HepG2 (cell line): Measurements from ENCODE around the gene C12orf43. TPM values are rescaled to one million over a fixed set of nuclear protein-coding genes. Genes with fewer than 3 reads are reported as not detected.
A peak's percentile ranks its signal among the peaks of the same experiment; 100 is the strongest.

ENCODE experiments used
- FOXA1 ChIP-seq, 2 experiments: fragments of 450-650 bp in 1 of 2; sonication (generic) in 1 of 2; formaldehyde crosslinking in 1 of 2; IDR thresholded peaks; 2 replicates each; pipeline versions ENCODE4 v1.4.0 to v1.6.1; 2016 to 2020; ENCODE audit warnings: missing genetic modification reagents in 1 of 2
- GATAD1 ChIP-seq: IDR thresholded peaks from 2 replicates; pipeline ENCODE4 v1.6.1; 2016; ENCODE audit warnings: missing genetic modification reagents, missing compliant biosample characterization
- KAT2B ChIP-seq: fragments of 150-350 bp; IDR thresholded peaks from 2 replicates; pipeline ENCODE4 v1.6.1; 2014; ENCODE audit warnings: low read depth, low read length, borderline replicate concordance
- SMAD1 ChIP-seq: sonication (generic); formaldehyde crosslinking; IDR thresholded peaks from 2 replicates; pipeline ENCODE4 v1.4.0; 2020; ENCODE audit warnings: missing genetic modification reagents, low read depth, mild to moderate bottlenecking, borderline replicate concordance
- TAF1 ChIP-seq: sonication (generic); formaldehyde crosslinking; IDR thresholded peaks from 2 replicates; pipeline ENCODE4 v1.4.0; 2020; ENCODE audit warnings: missing genetic modification reagents
- TEAD3 ChIP-seq: optimal IDR thresholded peaks from 2 replicates; pipeline ENCODE3; 2016; ENCODE audit warnings: borderline replicate concordance
- ZBTB33 ChIP-seq: sonication (generic); formaldehyde crosslinking; IDR thresholded peaks from 2 replicates; pipeline ENCODE4 v1.4.0; 2020; ENCODE audit warnings: missing genetic modification reagents
- ZNF121 ChIP-seq: sonication (generic); formaldehyde crosslinking; IDR thresholded peaks from 2 replicates; pipeline ENCODE4 v1.5.0; 2020; ENCODE audit warnings: mild to moderate bottlenecking, missing genetic modification reagents
- ZNF224 ChIP-seq: sonication (generic); formaldehyde crosslinking; IDR thresholded peaks from 2 replicates; pipeline ENCODE4 v1.5.0; 2020; ENCODE audit warnings: mild to moderate bottlenecking, missing genetic modification reagents
- ZNF260 ChIP-seq: sonication (generic); formaldehyde crosslinking; IDR thresholded peaks from 2 replicates; pipeline ENCODE4 v1.4.0; 2020; ENCODE audit warnings: missing genetic modification reagents, low read depth, mild to moderate bottlenecking, borderline replicate concordance
- ZNF432 ChIP-seq: sonication (generic); formaldehyde crosslinking; IDR thresholded peaks from 2 replicates; pipeline ENCODE4 v1.5.0; 2020; ENCODE audit warnings: missing genetic modification reagents, mild to moderate bottlenecking, borderline replicate concordance
- ZNF550 ChIP-seq: sonication (generic); formaldehyde crosslinking; IDR thresholded peaks from 2 replicates; pipeline ENCODE4 v1.4.0; 2020; ENCODE audit warnings: mild to moderate bottlenecking, missing genetic modification reagents, borderline replicate concordance
- ZNF761 ChIP-seq: sonication (generic); formaldehyde crosslinking; conservative IDR thresholded peaks from 2 replicates; pipeline ENCODE4 v1.4.0; 2020; ENCODE audit warnings: mild to moderate bottlenecking, missing genetic modification reagents
- ZSCAN25 ChIP-seq: sonication (generic); formaldehyde crosslinking; IDR thresholded peaks from 2 replicates; pipeline ENCODE4 v1.8.0; 2022; ENCODE audit warnings: mild to moderate bottlenecking, missing genetic modification reagents
- polyA plus RNA-seq, 8 experiments: library from polyadenylated mRNA; depleted of rRNA in 3 of 8; stranded (reverse) in 7 of 8; unstranded in 1 of 8; fragments of >200 nt; fragmentation: Illumina TruSeq in 4 of 8; extraction: Trizol in 4 of 8; gene quantifications; 2 replicates each; pipeline versions ENCODE4 v1.2.1 to v1.2.3, GENCODE V29; 2011 to 2016; ENCODE audit warnings: low read depth in 4 of 8, missing spikeins in 1 of 8, mixed read lengths in 1 of 8; ENCODE audit not compliant: insufficient read depth in 1 of 8
- total RNA-seq, 5 experiments: library from RNA; depleted of rRNA; stranded (reverse); fragments of >200 nt; fragmentation: Illumina TruSeq; extraction: Trizol; gene quantifications; 2 replicates each; pipeline ENCODE4 v1.2.3, GENCODE V29; 2016; ENCODE audit warnings: low read depth in 1 of 5
- TF ChIP-seq, protein P1 (sequence below), 2 experiments: sonication (generic) in 1 of 2; formaldehyde crosslinking in 1 of 2; IDR thresholded peaks; 2 replicates each; pipeline versions ENCODE4 v1.5.1 to v1.6.1; 2011 to 2020; ENCODE audit warnings: borderline replicate concordance in 1 of 2, low read depth in 1 of 2, low read length in 1 of 2, mild to moderate bottlenecking in 1 of 2, missing genetic modification reagents in 1 of 2, moderate library complexity in 1 of 2
- TF ChIP-seq, protein P2 (sequence below): sonication (generic); formaldehyde crosslinking; conservative IDR thresholded peaks from 2 replicates; pipeline ENCODE4 v1.4.0; 2020; ENCODE audit warnings: missing genetic modification reagents
- TF ChIP-seq, protein P3 (sequence below): sonication (generic); formaldehyde crosslinking; IDR thresholded peaks from 2 replicates; pipeline ENCODE4 v1.4.0; 2020; ENCODE audit warnings: mild to moderate bottlenecking, missing genetic modification reagents
- TF ChIP-seq, protein P4 (sequence below): IDR thresholded peaks from 2 replicates; pipeline ENCODE4 v1.6.1; 2016; ENCODE audit warnings: mild to moderate bottlenecking, missing biosample characterization, missing genetic modification reagents
- TF ChIP-seq, protein P5 (sequence below): sonication (generic); formaldehyde crosslinking; IDR thresholded peaks from 2 replicates; pipeline ENCODE4 v1.4.0; 2020; ENCODE audit warnings: missing genetic modification reagents

Gene C12orf43
- total and polyA plus RNA-seq, 2 of the 13 experiments (the other 11 are each of a cell fraction or from before 2014, with no cell fraction given): 7.9 to 11.1 TPM

DNA sequence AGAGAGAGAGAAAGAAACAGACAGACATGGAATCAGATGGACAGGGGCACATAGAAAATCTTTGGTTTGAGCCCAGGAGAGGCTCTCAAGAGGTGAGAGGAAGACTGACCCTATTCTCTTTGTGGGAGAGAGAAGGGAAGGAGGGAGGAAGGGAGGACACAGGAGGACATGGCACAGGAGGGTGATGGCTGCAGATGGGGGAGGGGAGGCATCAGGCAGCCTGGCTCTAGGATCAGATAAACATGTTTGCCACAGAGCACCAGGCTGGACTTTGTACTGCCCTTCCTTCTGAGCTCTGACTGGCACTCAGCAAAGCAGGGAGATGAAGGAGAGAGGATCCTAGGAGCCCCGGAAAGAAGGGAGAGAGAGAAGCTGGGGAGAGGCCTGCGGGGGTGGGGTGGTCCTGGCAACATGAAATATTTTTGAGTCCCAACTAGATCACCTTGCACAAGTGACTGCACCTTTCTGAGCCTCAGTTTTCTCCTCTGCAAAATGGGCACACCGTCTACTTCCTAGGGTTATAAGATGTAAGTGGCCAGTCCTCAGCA is 31.9 kb downstream of the C12orf43 start (continued):
- TF ChIP-seq ZNF432 (no peak), ZNF121 (no peak), SMAD1 (CRISPR knock-in tag) (no peak), ZSCAN25 (CRISPR knock-in tag) (no peak), ZNF550 (CRISPR knock-in tag) (no peak), TAF1 (CRISPR knock-in tag) (no peak), GATAD1 (CRISPR knock-in tag) (peak; percentile 50; the same call in 1 of the 2 replicates), ZNF761 (no peak), ZNF260 (no peak), ZNF224 (CRISPR knock-in tag) (no peak), ZBTB33 (0 out of 2 replicates have a peak, but pooled peaks have one; percentile 19), FOXA1 (IDR thresholded peaks at IDR 0.05) (no peak), FOXA1 (CRISPR knock-in tag; IDR thresholded peaks at IDR 0.05) (peak; percentile 31; the same call in 1 of the 2 replicates), KAT2B (no peak), TEAD3 (CRISPR knock-in tag) (peak; percentile 28)
- TF ChIP-seq, protein P1, sequence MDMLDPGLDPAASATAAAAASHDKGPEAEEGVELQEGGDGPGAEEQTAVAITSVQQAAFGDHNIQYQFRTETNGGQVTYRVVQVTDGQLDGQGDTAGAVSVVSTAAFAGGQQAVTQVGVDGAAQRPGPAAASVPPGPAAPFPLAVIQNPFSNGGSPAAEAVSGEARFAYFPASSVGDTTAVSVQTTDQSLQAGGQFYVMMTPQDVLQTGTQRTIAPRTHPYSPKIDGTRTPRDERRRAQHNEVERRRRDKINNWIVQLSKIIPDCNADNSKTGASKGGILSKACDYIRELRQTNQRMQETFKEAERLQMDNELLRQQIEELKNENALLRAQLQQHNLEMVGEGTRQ (IDR thresholded peaks at IDR 0.05; ENCODE audit: low read depth, low read length): no peak
- TF ChIP-seq, protein P1 (CRISPR knock-in tag; IDR thresholded peaks at IDR 0.05; ENCODE audit: borderline replicate concordance): no peak
- TF ChIP-seq, protein P2, sequence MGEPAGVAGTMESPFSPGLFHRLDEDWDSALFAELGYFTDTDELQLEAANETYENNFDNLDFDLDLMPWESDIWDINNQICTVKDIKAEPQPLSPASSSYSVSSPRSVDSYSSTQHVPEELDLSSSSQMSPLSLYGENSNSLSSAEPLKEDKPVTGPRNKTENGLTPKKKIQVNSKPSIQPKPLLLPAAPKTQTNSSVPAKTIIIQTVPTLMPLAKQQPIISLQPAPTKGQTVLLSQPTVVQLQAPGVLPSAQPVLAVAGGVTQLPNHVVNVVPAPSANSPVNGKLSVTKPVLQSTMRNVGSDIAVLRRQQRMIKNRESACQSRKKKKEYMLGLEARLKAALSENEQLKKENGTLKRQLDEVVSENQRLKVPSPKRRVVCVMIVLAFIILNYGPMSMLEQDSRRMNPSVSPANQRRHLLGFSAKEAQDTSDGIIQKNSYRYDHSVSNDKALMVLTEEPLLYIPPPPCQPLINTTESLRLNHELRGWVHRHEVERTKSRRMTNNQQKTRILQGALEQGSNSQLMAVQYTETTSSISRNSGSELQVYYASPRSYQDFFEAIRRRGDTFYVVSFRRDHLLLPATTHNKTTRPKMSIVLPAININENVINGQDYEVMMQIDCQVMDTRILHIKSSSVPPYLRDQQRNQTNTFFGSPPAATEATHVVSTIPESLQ (CRISPR knock-in tag): no peak
- TF ChIP-seq, protein P3, sequence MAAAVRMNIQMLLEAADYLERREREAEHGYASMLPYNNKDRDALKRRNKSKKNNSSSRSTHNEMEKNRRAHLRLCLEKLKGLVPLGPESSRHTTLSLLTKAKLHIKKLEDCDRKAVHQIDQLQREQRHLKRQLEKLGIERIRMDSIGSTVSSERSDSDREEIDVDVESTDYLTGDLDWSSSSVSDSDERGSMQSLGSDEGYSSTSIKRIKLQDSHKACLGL: no peak
- TF ChIP-seq, protein P4, sequence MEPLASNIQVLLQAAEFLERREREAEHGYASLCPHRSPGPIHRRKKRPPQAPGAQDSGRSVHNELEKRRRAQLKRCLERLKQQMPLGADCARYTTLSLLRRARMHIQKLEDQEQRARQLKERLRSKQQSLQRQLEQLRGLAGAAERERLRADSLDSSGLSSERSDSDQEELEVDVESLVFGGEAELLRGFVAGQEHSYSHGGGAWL (CRISPR knock-in tag): no peak
- TF ChIP-seq, protein P5, sequence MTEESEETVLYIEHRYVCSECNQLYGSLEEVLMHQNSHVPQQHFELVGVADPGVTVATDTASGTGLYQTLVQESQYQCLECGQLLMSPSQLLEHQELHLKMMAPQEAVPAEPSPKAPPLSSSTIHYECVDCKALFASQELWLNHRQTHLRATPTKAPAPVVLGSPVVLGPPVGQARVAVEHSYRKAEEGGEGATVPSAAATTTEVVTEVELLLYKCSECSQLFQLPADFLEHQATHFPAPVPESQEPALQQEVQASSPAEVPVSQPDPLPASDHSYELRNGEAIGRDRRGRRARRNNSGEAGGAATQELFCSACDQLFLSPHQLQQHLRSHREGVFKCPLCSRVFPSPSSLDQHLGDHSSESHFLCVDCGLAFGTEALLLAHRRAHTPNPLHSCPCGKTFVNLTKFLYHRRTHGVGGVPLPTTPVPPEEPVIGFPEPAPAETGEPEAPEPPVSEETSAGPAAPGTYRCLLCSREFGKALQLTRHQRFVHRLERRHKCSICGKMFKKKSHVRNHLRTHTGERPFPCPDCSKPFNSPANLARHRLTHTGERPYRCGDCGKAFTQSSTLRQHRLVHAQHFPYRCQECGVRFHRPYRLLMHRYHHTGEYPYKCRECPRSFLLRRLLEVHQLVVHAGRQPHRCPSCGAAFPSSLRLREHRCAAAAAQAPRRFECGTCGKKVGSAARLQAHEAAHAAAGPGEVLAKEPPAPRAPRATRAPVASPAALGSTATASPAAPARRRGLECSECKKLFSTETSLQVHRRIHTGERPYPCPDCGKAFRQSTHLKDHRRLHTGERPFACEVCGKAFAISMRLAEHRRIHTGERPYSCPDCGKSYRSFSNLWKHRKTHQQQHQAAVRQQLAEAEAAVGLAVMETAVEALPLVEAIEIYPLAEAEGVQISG: peak; percentile 28; the same call in 1 of the 2 replicates
